Stimulated activated CD8-positive, alpha-beta memory T cell treated with anti-CD3 and anti-CD28 coated beads, Interleukin-15, amount 100 ng/mL, for 48 hours (primary cell): Measurements from ENCODE around the gene ARID5B.
"Not testable (repeated sequence)": the region's sequence is repeated elsewhere in the genome, so short reads cannot be mapped to it uniquely, and the experiment has no call there.

Experiments used
- DNase-seq, 2 donors: peaks; one replicate each; pipeline ENCODE4 v3.0.0-alpha.2; 2020; ENCODE audit warnings: low read depth in 2 of 2

ARID5B gene

DNA sequence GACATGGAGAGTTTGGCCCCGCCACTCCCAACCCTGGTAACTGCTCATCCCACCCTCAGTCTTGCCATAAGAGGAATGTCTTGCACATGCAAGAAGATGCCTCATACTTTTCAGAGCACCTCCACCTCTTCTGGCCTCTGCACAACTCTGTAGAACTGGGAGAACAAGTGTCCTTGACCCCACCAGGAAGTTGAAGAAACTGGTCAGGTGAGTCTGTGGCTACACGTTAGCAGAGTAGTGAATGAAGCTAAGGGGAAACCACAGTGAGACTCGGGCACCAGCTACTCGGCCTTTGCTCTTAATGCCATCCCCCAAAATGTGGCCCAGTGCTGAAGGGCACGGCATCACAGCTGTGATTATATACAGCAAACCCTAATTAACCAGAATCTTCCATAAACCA, 110.1 kb downstream of the ARID5B start:
- DNase-seq, result no peak

DNA sequence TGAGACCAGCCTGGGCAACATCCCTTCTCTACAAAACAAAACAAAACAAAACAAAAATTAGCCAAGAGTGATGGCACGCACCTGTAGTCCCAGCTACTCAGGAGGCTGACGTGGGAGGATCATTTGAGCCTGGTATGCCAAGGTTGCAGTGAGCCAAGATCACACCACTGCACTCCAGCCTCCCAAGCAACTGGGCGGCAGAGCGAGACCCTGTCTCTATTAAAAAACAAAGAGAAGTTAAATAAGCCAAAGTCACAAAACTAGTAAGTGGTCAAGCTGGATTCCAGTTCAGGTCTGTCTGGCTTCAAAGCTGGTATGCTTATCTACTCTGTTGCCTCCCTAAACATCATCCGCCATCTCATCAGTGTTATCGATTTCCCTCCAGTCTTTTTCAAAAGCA, 110.8 kb downstream of the ARID5B start:
- DNase-seq, result no peak

DNA sequence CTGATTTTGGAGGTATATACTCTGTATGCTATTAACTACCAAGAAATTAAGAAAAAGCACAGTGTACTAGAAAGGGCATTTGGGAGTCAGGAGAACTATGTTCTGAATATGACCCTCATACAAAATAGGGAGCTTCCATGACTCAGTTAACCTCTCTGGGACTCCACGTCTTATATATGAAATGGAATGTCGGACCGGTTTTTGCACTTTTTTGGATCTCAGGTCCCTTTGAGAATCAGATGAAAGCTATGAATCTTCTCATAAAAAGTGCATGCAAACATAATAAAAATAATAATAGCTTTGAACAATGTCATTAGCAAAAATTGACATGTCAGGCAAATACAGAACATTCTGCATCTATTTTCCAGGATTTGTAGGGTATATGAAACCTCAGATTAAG, 113.0 kb downstream of the ARID5B start:
- DNase-seq, result no peak

DNA sequence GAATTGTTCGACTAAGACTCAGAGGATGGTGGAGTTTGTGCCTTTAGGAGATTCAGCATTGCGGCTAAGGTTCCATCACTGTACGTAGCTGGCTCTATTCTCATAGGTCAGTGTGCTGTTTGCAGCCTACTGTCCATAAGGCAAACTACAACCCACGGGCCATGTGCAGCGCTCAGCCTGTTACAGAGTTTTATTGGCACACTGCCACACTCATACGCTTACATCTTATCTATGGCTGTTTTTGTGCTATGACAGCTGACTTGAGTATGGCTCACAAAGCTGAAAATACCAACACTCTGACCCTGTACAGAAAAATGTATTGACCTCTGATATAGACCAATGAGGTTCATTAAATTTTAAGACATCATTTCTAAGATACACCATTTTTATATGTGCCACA, 114.5 kb downstream of the ARID5B start:
- no peak for DNase-seq

DNA sequence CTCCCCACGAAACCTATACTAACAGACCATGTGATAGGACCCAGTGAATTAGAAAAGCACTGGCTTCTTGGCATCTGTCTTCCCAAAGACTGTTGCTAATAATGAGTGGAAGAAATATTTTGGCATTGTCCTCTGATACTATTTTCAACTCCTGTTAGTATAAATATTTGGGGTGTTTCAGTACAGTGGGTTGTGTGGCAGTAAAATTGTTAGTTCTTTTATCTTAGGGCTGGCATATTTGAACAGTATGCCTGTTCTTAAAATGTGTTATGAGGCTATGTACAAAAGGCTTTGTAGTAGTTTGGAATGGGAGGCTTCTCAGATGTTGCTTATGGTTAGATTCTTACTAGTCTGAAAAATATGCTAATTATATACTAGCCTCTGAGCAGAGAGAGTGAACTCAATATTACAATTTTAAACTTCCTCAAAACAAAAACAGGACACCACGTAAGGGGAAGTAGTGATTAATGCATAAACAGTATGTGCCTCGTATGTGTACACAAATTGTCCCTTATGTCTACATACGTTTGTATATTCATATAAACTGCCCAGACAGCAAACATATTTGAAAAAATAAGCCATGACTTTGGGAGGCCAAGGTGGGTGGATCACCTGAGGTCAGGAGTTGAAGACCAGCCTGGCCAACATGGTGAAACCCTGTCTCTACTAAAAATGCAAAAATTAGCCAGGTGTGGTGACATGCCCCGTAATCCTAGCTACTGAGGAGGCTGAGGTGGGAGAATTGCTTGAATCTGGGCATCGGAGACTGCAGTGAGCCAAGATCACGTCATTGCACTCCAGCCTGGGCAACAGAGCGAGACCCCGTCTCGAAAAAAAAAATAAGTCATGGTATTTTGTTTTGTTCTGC, 115.4 kb downstream of the ARID5B start:
- no peak for DNase-seq

DNA sequence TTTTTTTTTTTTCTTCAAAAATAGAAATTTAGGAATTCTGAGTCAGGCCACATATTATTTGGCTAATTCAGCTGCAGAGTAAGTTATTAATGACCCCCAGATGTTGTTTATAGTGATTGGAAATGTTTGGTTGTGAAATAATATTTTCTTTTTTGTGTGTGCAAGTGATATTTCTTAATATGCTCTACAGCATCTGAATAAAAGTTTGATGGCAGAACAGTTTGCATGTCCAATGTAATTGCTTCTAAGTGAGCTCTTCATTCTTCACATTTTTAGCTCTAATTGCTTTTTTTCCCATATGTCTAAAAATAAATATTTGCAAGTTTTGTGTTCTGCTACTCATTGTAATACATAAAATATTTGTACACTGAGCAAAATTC, 116.0 kb downstream of the ARID5B start:
- DNase-seq, result no peak

DNA sequence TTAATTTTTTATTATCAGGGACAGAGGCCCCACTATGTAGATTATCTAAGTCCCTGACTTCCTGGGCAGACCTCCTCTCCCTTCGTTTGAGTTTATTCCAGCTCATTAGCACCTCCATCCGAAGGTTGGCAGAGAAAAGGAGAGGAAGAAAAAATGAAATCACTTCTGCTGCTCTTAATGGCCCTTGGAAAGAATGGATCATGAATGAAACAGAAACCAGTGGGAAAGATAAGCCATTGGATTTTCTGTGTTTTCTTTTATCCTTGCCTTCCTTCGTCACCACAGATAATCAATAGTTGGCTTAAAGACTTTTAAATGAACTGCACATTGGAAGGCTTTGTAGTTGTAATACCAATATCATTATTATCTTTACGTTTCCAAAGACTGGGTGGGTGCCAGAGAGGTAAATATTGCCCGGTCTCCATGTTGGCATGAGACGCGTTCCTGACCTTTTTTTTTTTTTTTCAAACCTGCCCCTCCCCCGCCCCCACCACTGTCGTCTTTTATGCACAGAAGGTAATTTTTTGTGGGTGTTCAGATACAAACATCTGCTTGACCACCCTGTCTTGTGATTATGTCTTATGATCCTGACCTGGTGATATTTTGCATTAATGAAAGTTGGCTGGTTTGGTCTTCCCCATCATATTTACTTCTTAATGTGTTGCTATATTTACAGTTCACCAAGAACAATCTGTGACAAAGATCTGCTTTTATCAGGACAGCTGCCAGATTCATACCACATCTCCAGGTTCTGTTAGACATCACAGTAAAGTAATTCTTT, 116.8 kb downstream of the ARID5B start:
- no peak for DNase-seq

DNA sequence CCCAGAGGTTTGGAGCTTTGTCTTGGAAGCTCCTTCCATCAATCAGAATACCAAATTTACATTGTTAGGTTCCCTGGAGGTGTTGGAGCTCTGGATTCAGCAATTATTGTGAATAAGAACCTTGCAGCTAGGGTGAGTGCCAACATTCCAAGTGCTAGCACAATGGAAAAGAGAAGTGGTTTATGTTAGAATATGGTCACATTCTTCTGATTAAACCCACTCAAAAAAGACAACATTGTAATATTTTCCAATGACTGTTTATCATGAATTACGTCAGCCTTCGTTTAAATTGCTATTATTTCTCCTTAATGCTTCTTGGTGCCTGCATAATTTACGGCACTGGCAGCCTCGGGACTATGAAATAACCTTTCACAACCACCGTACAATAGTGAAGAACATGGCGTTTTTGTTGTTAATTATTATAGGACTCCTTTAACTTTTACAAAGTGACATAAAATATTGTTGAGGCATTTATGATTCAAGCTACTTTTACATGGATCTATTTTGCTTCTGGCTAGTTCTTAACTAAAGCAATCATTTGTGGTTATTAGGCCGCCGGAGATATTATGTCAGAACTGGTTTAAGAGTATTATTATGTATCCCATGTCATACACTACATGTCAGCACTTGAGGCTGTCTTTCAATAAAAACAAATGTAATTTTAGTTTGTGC, 117.7 kb downstream of the ARID5B start:
- no peak for DNase-seq

DNA sequence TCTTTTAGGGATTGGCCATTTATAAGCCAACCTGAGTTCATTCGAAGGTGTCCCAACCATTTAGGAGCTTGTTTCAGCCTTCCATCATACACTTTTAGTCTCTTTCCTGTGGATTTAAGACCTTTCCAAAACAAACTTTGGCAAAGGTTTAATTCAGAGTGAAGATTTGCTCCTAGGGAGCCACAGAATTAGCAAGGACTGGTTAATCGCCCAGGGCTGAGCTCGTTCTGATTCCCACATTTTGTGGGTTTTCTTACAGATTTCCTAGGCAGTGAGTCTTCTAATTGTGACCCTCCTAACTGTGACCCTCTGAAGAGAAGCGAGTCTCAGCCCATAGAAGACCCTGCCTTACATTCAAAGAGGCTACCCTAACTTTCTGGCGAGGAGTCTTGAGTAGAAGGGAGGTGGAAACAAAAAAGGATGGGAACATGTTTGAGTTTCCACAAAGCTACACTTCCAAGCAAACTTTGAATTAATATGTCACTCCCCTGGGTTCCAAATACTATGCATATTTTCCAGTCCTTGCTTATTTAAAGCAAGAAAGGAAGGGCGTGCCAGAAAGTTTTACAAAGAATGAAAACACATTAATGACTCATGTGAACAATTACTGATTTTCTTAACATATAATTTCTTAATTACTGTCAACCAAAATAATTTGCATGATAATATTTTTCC, 118.3 kb downstream of the ARID5B start:
- no peak for DNase-seq

DNA sequence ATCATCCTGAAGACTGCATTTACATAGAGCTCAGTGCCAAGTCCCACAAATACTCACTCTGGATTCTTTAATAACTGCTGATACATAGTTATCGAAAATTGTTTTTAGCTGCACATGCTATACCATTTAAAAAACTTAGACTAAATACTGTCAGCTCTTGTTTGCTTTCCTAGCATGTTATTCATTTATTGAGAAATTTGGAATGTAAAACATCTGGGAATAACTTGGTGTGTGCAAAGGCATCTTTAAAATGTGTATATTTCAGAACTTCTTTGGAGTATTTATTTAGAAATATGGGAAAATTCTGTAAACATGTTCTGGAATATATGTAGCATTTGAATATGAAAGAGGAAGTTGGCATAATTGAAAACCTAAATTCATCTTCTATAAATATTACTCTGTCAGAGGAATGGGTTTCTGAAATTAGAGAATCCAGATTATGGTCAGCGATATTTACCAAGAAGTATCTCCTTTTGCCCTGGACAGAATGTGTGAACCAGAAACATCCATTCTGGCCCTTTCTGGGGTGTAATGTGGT, 119.7 kb downstream of the ARID5B start:
- no peak for DNase-seq

DNA sequence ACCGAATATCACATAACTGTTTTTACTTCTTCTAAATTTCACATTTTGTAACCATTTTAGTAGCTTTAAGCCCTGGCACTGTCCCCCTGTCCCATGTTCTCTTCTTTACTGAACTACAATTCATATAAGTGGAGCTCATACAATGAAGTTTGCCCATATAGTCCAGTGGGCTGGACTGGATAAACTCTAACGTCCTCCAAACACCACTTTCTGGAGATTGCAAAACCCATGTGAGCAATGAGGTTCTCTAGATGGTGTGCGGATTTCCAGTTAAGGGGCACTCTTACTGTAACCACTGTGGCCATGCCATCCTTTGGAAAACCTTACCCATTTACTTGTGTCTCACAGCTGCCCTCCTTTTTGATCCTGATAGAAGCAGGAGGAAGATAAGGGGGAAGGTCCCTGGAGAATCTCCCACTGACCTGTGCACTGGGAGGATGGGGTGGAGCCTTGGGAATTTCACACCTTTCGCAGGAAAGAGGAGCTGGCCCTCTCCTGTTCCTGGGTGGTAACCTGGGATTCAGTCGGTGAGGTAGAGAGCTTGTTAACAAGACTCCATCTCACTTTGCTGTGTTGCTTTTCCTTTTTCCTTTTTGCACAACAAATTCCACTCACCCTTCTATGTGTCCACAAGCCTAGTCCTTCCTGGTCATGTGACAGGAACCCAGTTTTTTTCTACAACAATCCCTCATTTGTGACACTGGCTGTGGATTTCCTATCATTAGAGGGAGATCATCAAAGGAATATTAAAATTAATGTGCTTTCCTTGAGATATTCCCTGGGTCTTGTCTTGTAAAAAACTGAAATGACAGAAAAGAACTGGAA, 120.7 kb downstream of the ARID5B start:
- no peak for DNase-seq

DNA sequence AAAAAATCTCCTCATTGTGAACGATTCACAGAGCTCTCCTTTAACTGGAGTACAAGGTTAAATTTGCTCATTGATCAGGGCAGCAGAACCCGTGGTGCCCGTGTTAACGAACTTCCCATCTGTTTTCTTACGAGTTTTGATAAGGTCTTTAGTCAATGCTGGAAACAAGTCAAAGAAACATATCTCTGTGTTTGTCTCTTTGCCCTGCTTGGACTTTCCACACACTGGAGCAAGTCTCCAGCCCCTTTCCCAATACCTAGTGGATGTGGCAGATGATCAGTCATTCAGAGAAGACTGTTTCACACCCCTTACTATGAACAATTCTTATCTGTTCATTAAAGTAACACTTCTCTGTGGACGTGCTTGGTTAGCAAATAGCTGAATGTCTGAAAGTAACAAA, 121.3 kb downstream of the ARID5B start:
- no peak for DNase-seq

DNA sequence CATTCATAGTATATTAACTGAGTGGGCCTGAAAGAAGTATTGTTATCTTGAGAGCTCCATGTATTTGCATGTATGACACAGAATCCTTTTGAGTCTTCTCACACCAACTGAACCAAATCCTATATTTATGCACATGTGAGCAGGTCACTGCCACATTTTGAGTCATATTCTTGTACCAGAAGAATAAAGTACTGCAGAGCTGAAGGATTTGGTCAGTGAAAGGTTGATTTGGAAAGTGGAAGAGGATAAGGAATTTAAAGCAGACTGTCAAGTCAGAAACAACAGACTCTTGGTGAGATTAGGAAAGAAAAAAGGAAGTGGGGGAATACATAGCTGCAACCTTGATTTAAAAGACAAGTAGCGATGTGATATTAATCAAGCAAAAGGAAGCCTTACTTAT, 121.8 kb downstream of the ARID5B start:
- DNase-seq, result no peak

DNA sequence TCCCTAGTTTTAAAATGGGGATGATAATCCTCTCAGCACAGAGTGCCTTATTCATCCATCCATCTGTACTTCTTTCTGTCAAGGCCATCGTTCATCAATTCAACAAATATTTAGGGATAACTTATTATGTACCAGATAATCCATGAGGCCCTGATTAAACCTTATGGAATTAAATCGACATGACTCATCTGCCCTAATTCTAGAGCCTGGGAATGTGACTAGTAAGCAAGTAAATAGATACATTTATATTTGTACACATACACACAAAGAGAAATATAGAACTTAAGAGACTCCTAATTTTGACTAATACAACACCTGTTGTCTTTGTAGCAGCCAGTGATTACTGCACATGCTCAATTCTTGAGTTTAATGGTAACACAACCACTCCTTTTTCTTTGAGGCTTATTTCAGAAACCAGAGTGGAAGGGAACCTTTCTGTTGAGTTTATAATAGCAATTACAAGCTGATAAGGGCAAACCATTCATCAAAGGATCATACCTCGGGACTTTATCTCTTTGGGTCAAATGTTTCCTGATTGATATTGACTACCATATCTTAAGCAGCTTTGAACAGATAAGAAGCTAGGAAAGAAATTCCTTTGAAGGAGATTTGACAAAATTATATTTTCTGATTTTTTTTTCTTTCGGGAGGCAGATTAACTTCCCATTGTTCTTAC, 122.7 kb downstream of the ARID5B start:
- no peak for DNase-seq

DNA sequence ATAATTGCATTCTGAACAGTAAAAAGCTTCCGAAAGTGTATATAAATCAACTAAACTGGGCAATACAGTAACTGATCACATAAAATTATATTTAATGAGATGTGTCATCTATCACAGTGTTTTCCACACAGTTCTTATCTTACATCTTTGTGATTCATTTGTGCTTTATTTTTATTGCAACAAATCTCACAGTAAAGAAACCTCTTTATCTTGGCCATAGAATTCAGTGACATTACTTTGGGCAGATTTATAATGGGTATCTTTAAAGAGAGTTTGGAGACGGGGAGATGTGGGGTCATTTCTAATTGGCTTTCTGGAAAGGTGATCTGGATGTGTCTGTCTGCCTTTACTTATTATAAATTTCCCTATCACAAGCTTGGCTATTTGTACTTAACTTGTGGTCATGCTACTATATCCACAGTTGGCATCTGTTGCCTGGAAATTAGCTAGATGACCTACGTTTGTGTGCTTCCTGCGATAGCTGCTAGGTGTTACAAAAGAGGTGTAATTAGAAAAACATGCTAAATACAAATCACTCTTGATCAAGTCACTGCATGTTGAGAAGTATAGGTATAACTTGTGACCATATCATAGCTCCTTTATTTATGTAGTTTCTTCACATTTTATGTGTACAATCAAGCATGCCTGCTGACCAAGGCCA, 123.8 kb downstream of the ARID5B start:
- no peak for DNase-seq

DNA sequence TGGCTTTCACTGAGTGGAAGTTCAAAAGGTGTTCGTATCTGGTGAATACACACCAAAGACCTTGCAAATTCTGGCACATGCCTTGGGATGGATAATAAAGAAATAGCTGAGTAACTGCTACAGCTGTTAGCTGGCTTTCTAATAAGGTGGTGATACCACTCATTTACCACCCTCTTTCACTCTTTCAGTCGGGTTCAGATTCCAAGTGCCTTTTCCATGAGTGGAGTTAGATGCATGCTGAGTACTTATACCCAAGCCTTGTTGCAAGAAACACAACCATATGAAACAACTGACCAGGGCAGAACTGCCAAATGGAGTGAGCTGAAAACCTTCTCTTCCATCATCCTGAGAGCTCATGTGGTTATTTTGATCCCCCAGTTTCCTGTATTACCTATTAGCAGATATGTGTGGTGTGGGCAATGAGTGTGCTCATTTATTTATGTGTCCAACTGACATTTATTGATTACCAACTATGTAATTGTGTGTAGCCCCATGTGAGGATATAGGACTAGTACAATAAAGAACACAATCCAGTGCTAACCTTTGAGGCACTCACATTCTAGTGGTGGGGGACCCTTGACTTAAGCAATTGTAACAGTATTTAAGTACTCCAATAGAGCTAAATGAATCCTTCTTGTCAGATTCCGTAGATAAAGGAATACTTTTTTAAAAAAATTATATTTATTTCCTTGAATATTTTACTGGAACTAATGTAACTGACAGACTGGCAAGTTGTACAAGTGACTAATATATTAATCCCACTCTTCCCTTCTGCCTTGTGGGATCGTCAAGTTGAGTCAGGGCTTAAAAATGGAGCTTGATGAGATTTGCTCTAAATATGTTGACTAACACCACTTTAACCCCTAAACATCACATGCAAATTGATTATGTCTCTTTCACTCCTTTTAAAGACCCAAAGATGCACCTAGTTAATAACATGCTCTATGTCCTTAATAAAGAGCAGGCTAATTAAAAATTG, 124.7 kb downstream of the ARID5B start:
- no peak for DNase-seq

DNA sequence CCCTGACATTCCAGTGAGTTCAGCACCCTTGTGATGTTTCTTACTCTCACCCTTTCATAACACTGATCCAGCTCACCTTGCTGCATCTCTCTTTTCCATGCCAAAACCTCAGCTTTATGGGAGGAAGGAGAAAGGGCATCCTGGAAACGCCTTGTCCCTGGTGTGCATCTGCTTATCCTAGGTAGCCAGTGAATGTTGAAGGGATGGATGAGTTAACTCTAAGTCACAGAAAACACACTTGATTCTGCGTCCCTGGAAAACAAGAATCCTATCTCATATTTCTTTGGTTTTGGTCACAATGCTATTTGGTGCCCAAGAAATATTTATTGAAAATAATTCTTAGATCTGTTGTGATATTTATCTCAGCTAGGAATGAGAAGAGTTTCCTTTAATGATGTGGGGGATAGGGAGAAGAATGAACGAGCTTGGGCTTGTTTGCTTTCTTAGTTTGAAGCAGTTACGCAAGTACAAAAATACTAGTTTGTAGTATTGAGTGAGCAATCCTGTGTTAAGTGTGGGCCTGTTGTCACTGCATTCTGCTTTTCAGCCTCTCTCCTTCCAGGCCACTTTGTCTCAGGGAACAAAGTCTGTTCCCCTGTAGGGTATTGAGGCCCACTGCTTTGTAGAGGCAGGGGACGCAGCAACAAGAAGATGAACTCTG, 126.5 kb downstream of the ARID5B start:
- no peak for DNase-seq

DNA sequence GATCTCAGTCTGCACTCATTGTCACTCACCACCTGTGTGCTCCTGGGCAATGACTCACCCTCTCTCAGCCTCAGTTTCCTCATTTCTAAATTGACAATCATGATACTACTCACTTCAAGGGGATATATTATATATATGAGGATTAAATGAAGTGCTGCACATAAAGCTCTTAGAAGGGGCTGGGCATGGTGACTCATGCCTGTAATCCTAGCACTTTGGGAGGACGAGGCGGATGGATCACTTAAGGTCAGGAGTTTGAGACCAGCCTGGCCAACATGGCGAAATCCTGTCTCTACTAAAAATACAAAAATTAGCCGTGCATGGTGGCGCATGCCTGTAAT, 127.0 kb downstream of the ARID5B start:
- DNase-seq, result not testable (repeated sequence)
